ENCODE data around the gene C19orf81. TPM values are rescaled to one million over a fixed set of nuclear protein-coding genes. Genes with fewer than 3 reads are reported as not detected.

C19orf81 gene
- total and polyA plus RNA-seq, 2 of the 8 experiments (the other 6 are each of a cell fraction or from before 2014, with no cell fraction given) = 11.7 to 13.0 TPM

- Histone ChIP-seq H2BK12ac (ENCODE audit: low read depth, low read length) (no peak overlapping the region), H3K14ac (ENCODE audit: insufficient read length) (no peak overlapping the region), H3K56ac (replicated peaks; ENCODE audit: insufficient read length, low read depth, low read length) (no peak overlapping the region), H2BK20ac (ENCODE audit: low read length) (no peak overlapping the region), H3K23ac (ENCODE audit: insufficient read length) (no peak overlapping the region), H3K9me3 (ENCODE audit: insufficient read depth in 2 of 2, low read depth in 1 of 2, low read length in 1 of 2) (peaks cover 0 to 9% of the 10 kb centered on the region in 2 experiments; a peak in 2 of 4 replicates), H3K27ac (ENCODE audit: low read depth, low read length) (no peak overlapping the region), H3K4me3 (ENCODE audit: extremely low read depth in 1 of 4, insufficient read depth in 2 of 4, low read depth in 3 of 4, low read length in 4 of 4) (no peak overlapping the region), H4K8ac (ENCODE audit: extremely low read depth, insufficient read depth, low read length) (no peak overlapping the region), H2BK15ac (ENCODE audit: low read length) (no peak overlapping the region), H3K18ac (ENCODE audit: extremely low read depth, low read length) (no peak overlapping the region), H4K20me1 (replicated peaks in 1 of 2; ENCODE audit: control insufficient read depth in 1 of 2, insufficient read depth in 2 of 2, low read length in 2 of 2) (no peaks in the 10 kb centered on the region), H4K5ac (ENCODE audit: insufficient read length, low read depth, low read length) (no peak overlapping the region), H3K9ac (replicated peaks in 1 of 4; ENCODE audit: extremely low read depth in 1 of 4, low read depth in 3 of 4, low read length in 3 of 4) (no peak overlapping the region), H3K79me1 (ENCODE audit: low read depth, low read length) (no peaks in the 10 kb centered on the region), H2AFZ (ENCODE audit: low read length) (no peak overlapping the region), H3K27me3 (replicated peaks in 1 of 4; ENCODE audit: control insufficient read depth in 3 of 4, extremely low read depth in 1 of 4, insufficient read depth in 3 of 4, low read length in 3 of 4) (peaks cover 3 to 28% (median 23%) of the 10 kb centered on the region in 4 experiments), H3K79me2 (ENCODE audit: control insufficient read depth in 1 of 2, insufficient read depth in 2 of 2, low read length in 2 of 2) (no peaks in the 10 kb centered on the region), H2BK120ac (replicated peaks; ENCODE audit: low read depth, low read length) (no peak overlapping the region), H2BK5ac (ENCODE audit: low read depth, low read length) (no peak overlapping the region), H3K4ac (replicated peaks; ENCODE audit: insufficient read length, low read depth, low read length) (no peak overlapping the region), H3K4me1 (replicated peaks in 1 of 4; ENCODE audit: control insufficient read depth in 3 of 4, insufficient read depth in 4 of 4, low read length in 3 of 4) (peaks cover 0 to 3% (median 1%) of the 10 kb centered on the region in 4 experiments; a peak in 2 of 7 replicates), H3K23me2 (ENCODE audit: low read depth, low read length) (no peaks in the 10 kb centered on the region; the same call in 1 of the 2 replicates), H3K4me2 (ENCODE audit: insufficient read depth in 1 of 2, low read depth in 2 of 2, low read length in 2 of 2) (no peak overlapping the region), H4K91ac (replicated peaks; ENCODE audit: insufficient read length, low read length) (no peak overlapping the region), H3K36me3 (ENCODE audit: control insufficient read depth in 2 of 4, insufficient read depth in 4 of 4, low read length in 3 of 4) (no peaks in the 10 kb centered on the region), H2AK5ac (ENCODE audit: low read depth, low read length) (no peak overlapping the region)
- TF ChIP-seq NRF1 (IDR thresholded peaks at IDR 0.05; ENCODE audit: low read depth, low read length) (no peak), SP4 (IDR thresholded peaks at IDR 0.05; ENCODE audit: low read length) (no peak), TEAD4 (IDR thresholded peaks at IDR 0.05; ENCODE audit: low read depth, low read length) (no peak), EGR1 (IDR thresholded peaks at IDR 0.05; ENCODE audit: borderline replicate concordance, low read depth, low read length) (no peak), SRF (IDR thresholded peaks at IDR 0.05; ENCODE audit: low read depth, low read length) (no peak), PHF8 (conservative IDR thresholded peaks at IDR 0.05; ENCODE audit: low read depth, low read length) (no peak), RBBP5 (IDR thresholded peaks at IDR 0.05; ENCODE audit: borderline replicate concordance, low read depth, low read length) (no peak), CREB1 (IDR thresholded peaks at IDR 0.05) (no peak), RAD21 (IDR thresholded peaks at IDR 0.05 in 1 of 2, conservative IDR thresholded peaks at IDR 0.05 in 1 of 2; ENCODE audit: low read depth in 2 of 2, low read length in 2 of 2) (no peak), YY1 (IDR thresholded peaks at IDR 0.05; ENCODE audit: low read depth, low read length) (no peak), KDM1A (IDR thresholded peaks at IDR 0.05; ENCODE audit: borderline replicate concordance, low read length) (no peak), CTCF (IDR thresholded peaks at IDR 0.05; ENCODE audit: control extremely low read depth in 1 of 3, insufficient read depth in 1 of 3, low read depth in 1 of 3, low read length in 3 of 3) (no peak)
- POLR2A ChIA-PET (ENCODE audit: partially characterized antibody) = no interaction called here
- CTCF ChIA-PET (ENCODE audit: partially characterized antibody) = interaction anchor here (2.2 kb wide), 1 partner anchor 65 kb away, joined by 6 read pairs; no protein-coding TSS in a partner anchor
- DNase-seq (ENCODE audit: low read depth in 1 of 2, low spot score in 2 of 2) (no peak), FAIRE-seq (no peak)
- 92% methylated on average over 2 of the region's 4 CpGs; no CpG with 5 or more reads in 1 of the 2 experiments for WGBS, 2 experiments (ENCODE audit: extremely low coverage in 1 of 2, insufficient coverage in 1 of 2, insufficient read length in 1 of 2, insufficient replicate concordance in 2 of 2, low coverage in 1 of 2, low lambda C conversion rate in 2 of 2, missing lambda C conversion rate in 1 of 2)
Measured at GRCh38 chr19:50602935-50603334, 46.3 kb upstream of the C19orf81 start.
